Measurements from ENCODE around the gene TBX20.
"Not testable (repeated sequence)": the region's sequence is repeated elsewhere in the genome, so short reads cannot be mapped to it uniquely, and the experiment has no call there.

DNA sequence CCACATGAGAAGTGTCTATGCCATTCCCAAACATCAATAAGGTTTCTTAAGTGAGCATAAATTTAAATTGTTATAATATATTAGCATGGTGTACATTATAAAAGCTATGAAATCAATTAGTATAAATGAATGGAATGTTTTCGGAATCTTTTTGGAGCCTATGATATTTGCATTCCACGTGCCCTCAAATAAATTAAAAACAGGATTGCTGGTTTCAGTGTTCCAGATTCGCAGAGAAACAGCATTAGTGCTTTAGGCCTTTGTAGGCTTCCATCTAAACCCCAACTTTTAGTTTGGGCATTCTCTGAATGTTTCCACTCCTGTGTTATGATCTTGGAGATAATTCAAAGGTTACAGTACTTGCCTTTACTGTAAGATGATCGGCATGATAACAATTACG, 15.4 kb downstream of the TBX20 start:
- TF ChIP-seq, protein P1, sequence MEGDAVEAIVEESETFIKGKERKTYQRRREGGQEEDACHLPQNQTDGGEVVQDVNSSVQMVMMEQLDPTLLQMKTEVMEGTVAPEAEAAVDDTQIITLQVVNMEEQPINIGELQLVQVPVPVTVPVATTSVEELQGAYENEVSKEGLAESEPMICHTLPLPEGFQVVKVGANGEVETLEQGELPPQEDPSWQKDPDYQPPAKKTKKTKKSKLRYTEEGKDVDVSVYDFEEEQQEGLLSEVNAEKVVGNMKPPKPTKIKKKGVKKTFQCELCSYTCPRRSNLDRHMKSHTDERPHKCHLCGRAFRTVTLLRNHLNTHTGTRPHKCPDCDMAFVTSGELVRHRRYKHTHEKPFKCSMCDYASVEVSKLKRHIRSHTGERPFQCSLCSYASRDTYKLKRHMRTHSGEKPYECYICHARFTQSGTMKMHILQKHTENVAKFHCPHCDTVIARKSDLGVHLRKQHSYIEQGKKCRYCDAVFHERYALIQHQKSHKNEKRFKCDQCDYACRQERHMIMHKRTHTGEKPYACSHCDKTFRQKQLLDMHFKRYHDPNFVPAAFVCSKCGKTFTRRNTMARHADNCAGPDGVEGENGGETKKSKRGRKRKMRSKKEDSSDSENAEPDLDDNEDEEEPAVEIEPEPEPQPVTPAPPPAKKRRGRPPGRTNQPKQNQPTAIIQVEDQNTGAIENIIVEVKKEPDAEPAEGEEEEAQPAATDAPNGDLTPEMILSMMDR (CRISPR knock-in tag; IDR thresholded peaks at IDR 0.05): not testable (repeated sequence)
- not testable (repeated sequence) for TF ChIP-seq ZNF138 (CRISPR knock-in tag; IDR thresholded peaks at IDR 0.05; ENCODE audit: low read depth); EP300 (IDR thresholded peaks at IDR 0.05; ENCODE audit: low read depth in 2 of 2, low read length in 2 of 2); EP300 (CRISPR knock-in tag; IDR thresholded peaks at IDR 0.05; ENCODE audit: borderline replicate concordance); JUND (CRISPR knock-in tag; IDR thresholded peaks at IDR 0.05)
- TF ChIP-seq, protein P2, sequence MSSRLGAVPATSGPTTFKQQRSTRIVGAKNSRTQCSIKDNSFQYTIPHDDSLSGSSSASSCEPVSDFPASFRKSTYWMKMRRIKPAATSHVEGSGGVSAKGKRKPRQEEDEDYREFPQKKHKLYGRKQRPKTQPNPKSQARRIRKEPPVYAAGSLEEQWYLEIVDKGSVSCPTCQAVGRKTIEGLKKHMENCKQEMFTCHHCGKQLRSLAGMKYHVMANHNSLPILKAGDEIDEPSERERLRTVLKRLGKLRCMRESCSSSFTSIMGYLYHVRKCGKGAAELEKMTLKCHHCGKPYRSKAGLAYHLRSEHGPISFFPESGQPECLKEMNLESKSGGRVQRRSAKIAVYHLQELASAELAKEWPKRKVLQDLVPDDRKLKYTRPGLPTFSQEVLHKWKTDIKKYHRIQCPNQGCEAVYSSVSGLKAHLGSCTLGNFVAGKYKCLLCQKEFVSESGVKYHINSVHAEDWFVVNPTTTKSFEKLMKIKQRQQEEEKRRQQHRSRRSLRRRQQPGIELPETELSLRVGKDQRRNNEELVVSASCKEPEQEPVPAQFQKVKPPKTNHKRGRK (CRISPR knock-in tag; IDR thresholded peaks at IDR 0.05): not testable (repeated sequence)
- TF ChIP-seq, protein P3, sequence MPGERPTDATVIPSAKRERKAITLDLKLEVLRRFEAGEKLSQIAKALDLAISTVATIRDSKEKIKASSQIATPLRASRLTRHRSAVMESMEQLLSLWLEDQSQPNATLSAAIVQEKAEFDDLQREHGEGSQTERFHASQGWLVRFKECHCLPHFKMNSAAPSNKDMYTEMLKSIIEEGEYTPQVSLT (CRISPR knock-in tag; IDR thresholded peaks at IDR 0.05; ENCODE audit: borderline replicate concordance, low read depth): not testable (repeated sequence)
